Activated T-cell treated with anti-CD3 and anti-CD28 coated beads, Interleukin-2, amount 50 U/mL, for 24 hours (primary cell): Measurements from ENCODE around the gene CSNK1G1.

Experiments used
- DNase-seq: peaks from one replicate; pipeline ENCODE4 v3.0.0-alpha.2; 2020
- H3K27ac Mint-ChIP-seq: 2 replicates; pipeline ENCODE4 v1.8.0; 2020; ENCODE audit warnings: mild to moderate bottlenecking, mixed read lengths
- H3K27me3 Mint-ChIP-seq: 2 replicates; pipeline ENCODE4 v1.8.0; 2020; ENCODE audit warnings: mixed read lengths
- H3K36me3 Mint-ChIP-seq: 2 replicates; pipeline ENCODE4 v1.8.0; 2020; ENCODE audit warnings: low read depth, mixed read lengths
- H3K4me1 Mint-ChIP-seq: 2 replicates; pipeline ENCODE4 v1.8.0; 2020; ENCODE audit warnings: low read depth, mixed read lengths
- H3K4me3 Mint-ChIP-seq: 2 replicates; pipeline ENCODE4 v1.8.0; 2020; ENCODE audit warnings: mild to moderate bottlenecking, moderate library complexity, mixed read lengths
- H3K9me3 Mint-ChIP-seq: 2 replicates; pipeline ENCODE4 v1.8.0; 2020; ENCODE audit warnings: mixed read lengths

Gene CSNK1G1

GRCh38 chr15:64146885-64147681 is 208.9 kb downstream of the CSNK1G1 start:
- H3K9me3 Mint-ChIP-seq, result no peaks in the 10 kb centered on the region
- H3K27ac Mint-ChIP-seq, result no peak overlapping the region
- peaks cover 13% of the 10 kb centered on the region for H3K4me1 Mint-ChIP-seq
- no peak for DNase-seq
- no peak overlapping the region for H3K4me3 Mint-ChIP-seq
- peaks cover 32% of the 10 kb centered on the region for H3K36me3 Mint-ChIP-seq
- H3K27me3 Mint-ChIP-seq, result peaks cover 7% of the 10 kb centered on the region

- Mint-ChIP-seq H3K4me3 (no peak overlapping the region), H3K27me3 (peaks cover 7% of the 10 kb centered on the region), H3K4me1 (peaks cover 13% of the 10 kb centered on the region), H3K9me3 (no peaks in the 10 kb centered on the region), H3K27ac (no peak overlapping the region), H3K36me3 (peaks cover 35% of the 10 kb centered on the region)
- no peak for DNase-seq
These were observed 209.5 kb downstream of the CSNK1G1 start for GRCh38 chr15:64146520-64146884.

- Mint-ChIP-seq H3K27ac (no peak overlapping the region), H3K27me3 (peaks cover 6% of the 10 kb centered on the region), H3K9me3 (no peaks in the 10 kb centered on the region), H3K4me1 (peaks cover 12% of the 10 kb centered on the region), H3K4me3 (no peak overlapping the region), H3K36me3 (peaks cover 40% of the 10 kb centered on the region)
- no peak for DNase-seq
These were observed 209.9 kb downstream of the CSNK1G1 start for GRCh38 chr15:64146041-64146440.

GRCh38 chr15:64144565-64145281 is 211.2 kb downstream of the CSNK1G1 start:
- H3K4me3 Mint-ChIP-seq, result no peak overlapping the region
- H3K27ac Mint-ChIP-seq, result no peak overlapping the region
- no peaks in the 10 kb centered on the region for H3K27me3 Mint-ChIP-seq
- DNase-seq, result no peak
- peaks cover 47% of the 10 kb centered on the region for H3K36me3 Mint-ChIP-seq
- H3K4me1 Mint-ChIP-seq, result peaks cover 4% of the 10 kb centered on the region
- no peaks in the 10 kb centered on the region for H3K9me3 Mint-ChIP-seq

GRCh38 chr15:64144192-64144564 is 211.8 kb downstream of the CSNK1G1 start:
- no peak overlapping the region for H3K4me3 Mint-ChIP-seq
- H3K27me3 Mint-ChIP-seq, result no peaks in the 10 kb centered on the region
- H3K4me1 Mint-ChIP-seq, result no peaks in the 10 kb centered on the region
- no peak overlapping the region for H3K27ac Mint-ChIP-seq
- H3K36me3 Mint-ChIP-seq, result peaks cover 47% of the 10 kb centered on the region
- H3K9me3 Mint-ChIP-seq, result no peaks in the 10 kb centered on the region
- DNase-seq, result no peak

GRCh38 chr15:64143276-64143675 is 212.7 kb downstream of the CSNK1G1 start:
- Mint-ChIP-seq H3K27ac (peak overlapping the region; percentile 7), H3K4me1 (no peaks in the 10 kb centered on the region), H3K36me3 (peaks cover 54% of the 10 kb centered on the region)

GRCh38 chr15:64141798-64142512 is 214.0 kb downstream of the CSNK1G1 start:
- Mint-ChIP-seq H3K4me3 (no peak overlapping the region), H3K9me3 (no peaks in the 10 kb centered on the region), H3K27me3 (no peaks in the 10 kb centered on the region), H3K27ac (peak overlapping the region; percentile 23), H3K4me1 (no peaks in the 10 kb centered on the region), H3K36me3 (peaks cover 67% of the 10 kb centered on the region)
- no peak for DNase-seq

More at GRCh38 chr15:64143276-64143675, 212.7 kb downstream of the CSNK1G1 start:
- H3K4me3 Mint-ChIP-seq, result no peak overlapping the region
- DNase-seq, result no peak
- no peaks in the 10 kb centered on the region for H3K9me3 Mint-ChIP-seq
- H3K27me3 Mint-ChIP-seq, result no peaks in the 10 kb centered on the region

- H3K36me3 Mint-ChIP-seq, result peaks cover 81% of the 10 kb centered on the region
- H3K9me3 Mint-ChIP-seq, result no peaks in the 10 kb centered on the region
- DNase-seq, result no peak
- no peak overlapping the region for H3K4me3 Mint-ChIP-seq
- no peaks in the 10 kb centered on the region for H3K27me3 Mint-ChIP-seq
- peak overlapping the region; percentile 26 for H3K27ac Mint-ChIP-seq
- no peaks in the 10 kb centered on the region for H3K4me1 Mint-ChIP-seq
These were observed 217.5 kb downstream of the CSNK1G1 start for GRCh38 chr15:64138331-64138941.

GRCh38 chr15:64137226-64137833 is 218.6 kb downstream of the CSNK1G1 start:
- Mint-ChIP-seq H3K27me3 (no peaks in the 10 kb centered on the region), H3K36me3 (peaks cover 82% of the 10 kb centered on the region), H3K9me3 (no peaks in the 10 kb centered on the region), H3K4me3 (no peak overlapping the region), H3K27ac (no peak overlapping the region), H3K4me1 (no peaks in the 10 kb centered on the region)
- DNase-seq, result no peak

- Mint-ChIP-seq H3K27me3 (no peaks in the 10 kb centered on the region), H3K9me3 (no peaks in the 10 kb centered on the region), H3K4me1 (no peaks in the 10 kb centered on the region), H3K27ac (no peak overlapping the region), H3K36me3 (peaks cover 84% of the 10 kb centered on the region), H3K4me3 (no peak overlapping the region)
- DNase-seq, result no peak
These were observed 219.6 kb downstream of the CSNK1G1 start for GRCh38 chr15:64136347-64136746.

GRCh38 chr15:64134345-64134829 is 221.6 kb downstream of the CSNK1G1 start:
- peaks cover 94% of the 10 kb centered on the region for H3K36me3 Mint-ChIP-seq
- no peak overlapping the region for H3K4me3 Mint-ChIP-seq
- no peak for DNase-seq
- H3K4me1 Mint-ChIP-seq, result no peaks in the 10 kb centered on the region
- no peaks in the 10 kb centered on the region for H3K9me3 Mint-ChIP-seq
- no peak overlapping the region for H3K27ac Mint-ChIP-seq
- H3K27me3 Mint-ChIP-seq, result no peaks in the 10 kb centered on the region

- H3K4me1 Mint-ChIP-seq, result no peaks in the 10 kb centered on the region
- H3K27ac Mint-ChIP-seq, result no peak overlapping the region
- peaks cover 97% of the 10 kb centered on the region for H3K36me3 Mint-ChIP-seq
These were observed 222.2 kb downstream of the CSNK1G1 start for GRCh38 chr15:64133623-64134344.

GRCh38 chr15:64132217-64132616 is 223.8 kb downstream of the CSNK1G1 start:
- Mint-ChIP-seq H3K27ac (peak overlapping the region; percentile 6), H3K9me3 (no peaks in the 10 kb centered on the region), H3K4me3 (no peak overlapping the region), H3K27me3 (no peaks in the 10 kb centered on the region), H3K4me1 (no peaks in the 10 kb centered on the region), H3K36me3 (peaks cover 98% of the 10 kb centered on the region)
- DNase-seq, result no peak

More at GRCh38 chr15:64133623-64134344, 222.2 kb downstream of the CSNK1G1 start:
- H3K9me3 Mint-ChIP-seq, result no peaks in the 10 kb centered on the region
- DNase-seq, result no peak
- H3K4me3 Mint-ChIP-seq, result no peak overlapping the region
- H3K27me3 Mint-ChIP-seq, result no peaks in the 10 kb centered on the region
